ENCODE results near the gene ST7.

DNA sequence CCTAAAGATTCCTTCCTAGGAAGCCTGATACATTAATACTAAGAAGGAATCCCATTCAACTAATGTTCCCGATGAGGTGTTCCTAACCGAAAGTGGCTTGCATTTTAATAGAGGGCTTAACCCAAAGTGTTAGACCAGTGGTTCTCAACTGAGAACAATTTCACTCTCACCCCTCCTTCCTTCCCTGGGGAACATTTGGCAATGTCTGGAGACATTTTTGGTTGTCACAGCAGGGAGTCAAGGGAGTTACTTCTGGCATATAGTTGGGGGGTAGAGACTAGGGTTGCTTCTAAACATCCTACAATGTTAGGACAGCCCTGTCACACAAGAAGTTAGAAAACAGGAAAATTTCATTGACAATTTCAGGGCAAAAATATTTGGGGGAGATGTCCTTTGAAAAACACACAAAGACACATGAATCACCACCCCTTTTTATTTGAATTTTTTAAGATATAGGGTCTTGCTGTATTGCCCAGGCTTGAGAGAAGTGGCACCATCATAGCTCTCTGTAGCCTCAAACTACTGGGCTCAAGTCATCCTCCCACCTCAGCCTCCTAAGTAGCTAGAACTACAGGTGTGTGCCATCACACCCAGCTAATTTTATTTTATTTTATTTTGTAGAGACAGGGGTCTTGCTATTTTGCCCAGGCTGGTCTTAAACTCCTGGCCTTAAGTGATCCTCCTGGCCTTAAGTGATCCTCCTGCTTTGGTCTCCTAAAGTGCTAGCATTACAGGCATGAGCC is 318.9 kb downstream of the ST7 start:
- TF ChIP-seq, protein P1, sequence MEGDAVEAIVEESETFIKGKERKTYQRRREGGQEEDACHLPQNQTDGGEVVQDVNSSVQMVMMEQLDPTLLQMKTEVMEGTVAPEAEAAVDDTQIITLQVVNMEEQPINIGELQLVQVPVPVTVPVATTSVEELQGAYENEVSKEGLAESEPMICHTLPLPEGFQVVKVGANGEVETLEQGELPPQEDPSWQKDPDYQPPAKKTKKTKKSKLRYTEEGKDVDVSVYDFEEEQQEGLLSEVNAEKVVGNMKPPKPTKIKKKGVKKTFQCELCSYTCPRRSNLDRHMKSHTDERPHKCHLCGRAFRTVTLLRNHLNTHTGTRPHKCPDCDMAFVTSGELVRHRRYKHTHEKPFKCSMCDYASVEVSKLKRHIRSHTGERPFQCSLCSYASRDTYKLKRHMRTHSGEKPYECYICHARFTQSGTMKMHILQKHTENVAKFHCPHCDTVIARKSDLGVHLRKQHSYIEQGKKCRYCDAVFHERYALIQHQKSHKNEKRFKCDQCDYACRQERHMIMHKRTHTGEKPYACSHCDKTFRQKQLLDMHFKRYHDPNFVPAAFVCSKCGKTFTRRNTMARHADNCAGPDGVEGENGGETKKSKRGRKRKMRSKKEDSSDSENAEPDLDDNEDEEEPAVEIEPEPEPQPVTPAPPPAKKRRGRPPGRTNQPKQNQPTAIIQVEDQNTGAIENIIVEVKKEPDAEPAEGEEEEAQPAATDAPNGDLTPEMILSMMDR (conservative IDR thresholded peaks at IDR 0.05 in 1 of 2, IDR thresholded peaks at IDR 0.05 in 1 of 2; ENCODE audit: low read depth in 1 of 2, low read length in 2 of 2) = no peak
- no peak for TF ChIP-seq EZH2 (IDR thresholded peaks at IDR 0.05; ENCODE audit: low read length, missing control alignments)

Data from fibroblast of lung (primary cell).